ENCODE measurements around the gene C19orf25. TPM values are rescaled to one million over a fixed set of nuclear protein-coding genes. Genes with fewer than 3 reads are reported as not detected.

C19orf25 gene
- polyA plus RNA-seq, 1 donor from 2014 or later = 80.2 TPM

GRCh38 chr19:1489463-1490310, 10.7 kb upstream of the C19orf25 start:
- peak overlapping the region; percentile 78 for H3K4me3 ChIP-seq (ENCODE audit: low read length)
- H3K79me2 ChIP-seq (replicated peaks; ENCODE audit: insufficient read depth, low read length) = no peaks in the 10 kb centered on the region
- no peaks in the 10 kb centered on the region for H4K20me1 ChIP-seq (ENCODE audit: insufficient read depth)
- H3K36me3 ChIP-seq (ENCODE audit: insufficient read depth, low read length) = no peaks in the 10 kb centered on the region
- peak overlapping the region; percentile 80 for H3K27ac ChIP-seq (ENCODE audit: low read length)
- peak overlapping the region; percentile 77 for H3K9ac ChIP-seq (ENCODE audit: low read length)
- H2AFZ ChIP-seq (ENCODE audit: low read depth, low read length) = peak overlapping the region; percentile 42
- peak overlapping the region; percentile 35 for H3K4me2 ChIP-seq (ENCODE audit: low read length)
- TF ChIP-seq, protein P1, sequence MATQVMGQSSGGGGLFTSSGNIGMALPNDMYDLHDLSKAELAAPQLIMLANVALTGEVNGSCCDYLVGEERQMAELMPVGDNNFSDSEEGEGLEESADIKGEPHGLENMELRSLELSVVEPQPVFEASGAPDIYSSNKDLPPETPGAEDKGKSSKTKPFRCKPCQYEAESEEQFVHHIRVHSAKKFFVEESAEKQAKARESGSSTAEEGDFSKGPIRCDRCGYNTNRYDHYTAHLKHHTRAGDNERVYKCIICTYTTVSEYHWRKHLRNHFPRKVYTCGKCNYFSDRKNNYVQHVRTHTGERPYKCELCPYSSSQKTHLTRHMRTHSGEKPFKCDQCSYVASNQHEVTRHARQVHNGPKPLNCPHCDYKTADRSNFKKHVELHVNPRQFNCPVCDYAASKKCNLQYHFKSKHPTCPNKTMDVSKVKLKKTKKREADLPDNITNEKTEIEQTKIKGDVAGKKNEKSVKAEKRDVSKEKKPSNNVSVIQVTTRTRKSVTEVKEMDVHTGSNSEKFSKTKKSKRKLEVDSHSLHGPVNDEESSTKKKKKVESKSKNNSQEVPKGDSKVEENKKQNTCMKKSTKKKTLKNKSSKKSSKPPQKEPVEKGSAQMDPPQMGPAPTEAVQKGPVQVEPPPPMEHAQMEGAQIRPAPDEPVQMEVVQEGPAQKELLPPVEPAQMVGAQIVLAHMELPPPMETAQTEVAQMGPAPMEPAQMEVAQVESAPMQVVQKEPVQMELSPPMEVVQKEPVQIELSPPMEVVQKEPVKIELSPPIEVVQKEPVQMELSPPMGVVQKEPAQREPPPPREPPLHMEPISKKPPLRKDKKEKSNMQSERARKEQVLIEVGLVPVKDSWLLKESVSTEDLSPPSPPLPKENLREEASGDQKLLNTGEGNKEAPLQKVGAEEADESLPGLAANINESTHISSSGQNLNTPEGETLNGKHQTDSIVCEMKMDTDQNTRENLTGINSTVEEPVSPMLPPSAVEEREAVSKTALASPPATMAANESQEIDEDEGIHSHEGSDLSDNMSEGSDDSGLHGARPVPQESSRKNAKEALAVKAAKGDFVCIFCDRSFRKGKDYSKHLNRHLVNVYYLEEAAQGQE (IDR thresholded peaks at IDR 0.05; ENCODE audit: borderline replicate concordance) = no peak
- TF ChIP-seq EZH2 (IDR thresholded peaks at IDR 0.05; ENCODE audit: borderline replicate concordance, insufficient read depth, low read length, poor library complexity, severe bottlenecking) (no peak), POLR2AphosphoS5 (IDR thresholded peaks at IDR 0.05) (no peak), MXI1 (conservative IDR thresholded peaks at IDR 0.05; ENCODE audit: poor library complexity, severe bottlenecking) (no peak), SMC3 (conservative IDR thresholded peaks at IDR 0.05; ENCODE audit: poor library complexity) (no peak), EP300 (conservative IDR thresholded peaks at IDR 0.05; ENCODE audit: poor library complexity, severe bottlenecking) (no peak), CTCF (IDR thresholded peaks at IDR 0.05; ENCODE audit: poor library complexity, severe bottlenecking) (no peak), RAD21 (conservative IDR thresholded peaks at IDR 0.05) (no peak), TAF1 (IDR thresholded peaks at IDR 0.05; ENCODE audit: low read depth) (no peak)
- no peaks in the 10 kb centered on the region for H3F3A ChIP-seq (ENCODE audit: insufficient read depth, low read length, poor library complexity, severe bottlenecking)
- H3K9me2 ChIP-seq (ENCODE audit: insufficient read depth, low read length) = no peaks in the 10 kb centered on the region
- H3K27me3 ChIP-seq (ENCODE audit: insufficient read depth, low read depth, low read length) = peaks cover 4% of the 10 kb centered on the region
- no peaks in the 10 kb centered on the region for H3K9me3 ChIP-seq (ENCODE audit: low read length)

- Histone ChIP-seq H3K4me3 (ENCODE audit: low read length) (no peak overlapping the region), H3K9me3 (ENCODE audit: low read length) (no peaks in the 10 kb centered on the region), H4K20me1 (ENCODE audit: insufficient read depth) (no peaks in the 10 kb centered on the region), H3K27ac (ENCODE audit: low read length) (no peak overlapping the region), H3K27me3 (ENCODE audit: insufficient read depth, low read depth, low read length) (peaks cover 4% of the 10 kb centered on the region), H2AFZ (ENCODE audit: low read depth, low read length) (no peak overlapping the region), H3K36me3 (ENCODE audit: insufficient read depth, low read length) (no peaks in the 10 kb centered on the region), H3F3A (ENCODE audit: insufficient read depth, low read length, poor library complexity, severe bottlenecking) (no peaks in the 10 kb centered on the region), H3K79me2 (replicated peaks; ENCODE audit: insufficient read depth, low read length) (no peaks in the 10 kb centered on the region), H3K9ac (ENCODE audit: low read length) (no peak overlapping the region), H3K4me2 (ENCODE audit: low read length) (no peak overlapping the region), H3K9me2 (ENCODE audit: insufficient read depth, low read length) (no peaks in the 10 kb centered on the region)
- no peak for TF ChIP-seq SMC3 (conservative IDR thresholded peaks at IDR 0.05; ENCODE audit: poor library complexity)
- TF ChIP-seq CTCF (IDR thresholded peaks at IDR 0.05; ENCODE audit: poor library complexity, severe bottlenecking) = no peak
- TF ChIP-seq EP300 (conservative IDR thresholded peaks at IDR 0.05; ENCODE audit: poor library complexity, severe bottlenecking) = no peak
- TF ChIP-seq, protein P1 (IDR thresholded peaks at IDR 0.05; ENCODE audit: borderline replicate concordance) = no peak
- TF ChIP-seq POLR2AphosphoS5 (IDR thresholded peaks at IDR 0.05) = no peak
- TF ChIP-seq MXI1 (conservative IDR thresholded peaks at IDR 0.05; ENCODE audit: poor library complexity, severe bottlenecking) = no peak
- TF ChIP-seq RAD21 (conservative IDR thresholded peaks at IDR 0.05) = no peak
- TF ChIP-seq EZH2 (IDR thresholded peaks at IDR 0.05; ENCODE audit: borderline replicate concordance, insufficient read depth, low read length, poor library complexity, severe bottlenecking) = no peak
- TF ChIP-seq TAF1 (IDR thresholded peaks at IDR 0.05; ENCODE audit: low read depth) = no peak
Observed at GRCh38 chr19:1488282-1488601, 9.2 kb upstream of the C19orf25 start.
